ENCODE results near the gene PRDX1.
"Not testable (repeated sequence)": the region's sequence is repeated elsewhere in the genome, so short reads cannot be mapped to it uniquely, and the experiment has no call there.

The PRDX1 gene

GRCh38 chr1:45479039-45479748 lies 42.5 kb downstream of the PRDX1 start:
- ATAC-seq (replicated peaks), result no peak
- no peak overlapping the region for H3K4me3 Mint-ChIP-seq
- peaks cover 8 to 9% of the 10 kb centered on the region in 2 donors for H3K4me1 Mint-ChIP-seq
- H3K27me3 Mint-ChIP-seq, result no peaks in the 10 kb centered on the region
- DNase-seq, result no peak
- H3K9me3 Mint-ChIP-seq, result no peaks in the 10 kb centered on the region
- H3K36me3 Mint-ChIP-seq, result peaks cover 2 to 5% of the 10 kb centered on the region in 2 donors
- no peak overlapping the region for H3K27ac Mint-ChIP-seq

GRCh38 chr1:45478121-45478814 lies 43.4 kb downstream of the PRDX1 start:
- Mint-ChIP-seq H3K27ac (no peak overlapping the region), H3K36me3 (peaks cover 2 to 3% of the 10 kb centered on the region in 2 donors), H3K4me3 (no peak overlapping the region), H3K27me3 (no peaks in the 10 kb centered on the region), H3K4me1 (peaks cover 12% of the 10 kb centered on the region in 2 donors), H3K9me3 (no peaks in the 10 kb centered on the region)
- no peak for DNase-seq
- ATAC-seq (replicated peaks), result no peak

DNA sequence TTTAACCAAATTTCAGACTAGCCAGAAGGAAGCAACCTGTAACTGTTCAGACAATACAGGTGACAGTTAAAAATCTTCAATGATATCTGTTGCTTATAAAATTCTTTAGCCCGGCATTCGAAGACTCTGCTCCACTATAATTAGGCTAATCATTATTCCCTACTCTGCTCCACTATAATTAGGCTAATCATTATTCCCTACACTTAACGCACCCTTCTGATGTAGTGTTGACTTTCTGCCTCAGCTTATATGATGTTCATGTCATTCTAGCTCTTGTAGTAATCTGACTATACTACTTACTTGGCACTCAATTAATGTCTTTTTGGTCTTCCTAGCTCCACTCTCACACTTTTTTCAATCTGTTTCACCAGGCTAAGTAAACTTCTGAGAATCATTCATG lies 44.0 kb downstream of the PRDX1 start:
- ATAC-seq (replicated peaks) (no peak), DNase-seq (no peak)
- H3K4me3 Mint-ChIP-seq, result no peak overlapping the region
- H3K9me3 Mint-ChIP-seq, result no peaks in the 10 kb centered on the region
- peaks cover 15 to 19% of the 10 kb centered on the region in 2 donors for H3K4me1 Mint-ChIP-seq
- H3K27ac Mint-ChIP-seq, result no peak overlapping the region
- H3K36me3 Mint-ChIP-seq, result no peaks in the 10 kb centered on the region
- H3K27me3 Mint-ChIP-seq, result no peaks in the 10 kb centered on the region

DNA sequence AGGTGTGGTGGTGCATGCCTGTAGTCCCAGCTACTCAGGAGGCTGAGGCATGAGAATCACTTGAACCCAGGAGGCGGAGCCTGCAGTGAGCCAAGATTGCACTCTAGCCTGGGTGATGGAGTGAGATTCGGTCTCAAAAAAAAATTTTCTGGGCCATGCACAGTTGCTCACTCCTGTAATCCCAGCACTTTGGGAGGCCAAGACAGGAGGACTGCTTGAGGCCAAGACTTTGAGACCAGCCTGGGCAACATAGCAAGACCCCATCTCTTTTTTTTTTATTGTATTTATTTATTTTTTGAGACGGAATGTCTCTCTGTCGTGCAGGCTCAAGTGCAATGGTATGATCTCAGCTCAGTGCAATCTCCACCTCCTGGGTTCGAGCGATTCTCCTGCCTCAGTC lies 47.5 kb downstream of the PRDX1 start:
- H3K27ac Mint-ChIP-seq; ATAC-seq (replicated peaks); DNase-seq; H3K27me3 Mint-ChIP-seq; H3K36me3 Mint-ChIP-seq; H3K9me3 Mint-ChIP-seq; H3K4me3 Mint-ChIP-seq: not testable (repeated sequence)
- peaks cover 32 to 49% of the 10 kb centered on the region in 2 donors for H3K4me1 Mint-ChIP-seq

- no peak overlapping the region for H3K4me3 Mint-ChIP-seq
Measured at GRCh38 chr1:45473302-45473701, 48.4 kb downstream of the PRDX1 start.

DNA sequence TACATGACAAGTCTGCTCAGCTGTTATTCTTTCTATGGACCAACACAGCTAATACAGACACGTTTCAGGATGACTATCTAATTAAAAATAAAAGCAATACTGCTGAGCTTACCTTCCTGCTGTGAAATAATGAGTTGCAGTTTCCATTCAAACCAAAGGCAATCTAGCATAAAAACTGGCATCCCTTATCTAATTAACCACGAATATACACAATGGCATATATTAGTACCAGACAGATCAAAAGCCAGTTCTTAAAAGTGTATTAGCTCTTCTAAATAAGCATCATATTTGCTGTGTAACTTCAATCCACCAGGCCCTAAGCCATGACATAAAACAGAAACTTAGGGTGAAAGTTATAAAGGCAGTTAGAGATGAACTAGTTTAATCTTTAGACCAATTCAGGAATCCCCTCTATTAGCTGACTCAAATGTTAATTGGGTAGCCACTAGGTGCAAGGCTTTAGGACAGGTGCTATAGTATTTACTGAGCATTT lies 51.3 kb downstream of the PRDX1 start:
- ATAC-seq (replicated peaks), result peak; percentile 55 to 66
- peak overlapping the region; percentile 62 for H3K27ac Mint-ChIP-seq

More at GRCh38 chr1:45473302-45473701, 48.4 kb downstream of the PRDX1 start:
- peaks cover 0 to 2% of the 10 kb centered on the region in 2 donors for H3K36me3 Mint-ChIP-seq
- peaks cover 32 to 49% of the 10 kb centered on the region in 2 donors for H3K4me1 Mint-ChIP-seq
- DNase-seq, result no peak
- peak; percentile 57 to 65 for ATAC-seq (replicated peaks)
- no peak overlapping the region for H3K27ac Mint-ChIP-seq
- no peaks in the 10 kb centered on the region for H3K27me3 Mint-ChIP-seq
- H3K9me3 Mint-ChIP-seq, result no peaks in the 10 kb centered on the region

GRCh38 chr1:45467353-45467752 lies 54.3 kb downstream of the PRDX1 start:
- Mint-ChIP-seq H3K27ac (peak overlapping the region; percentile 59), H3K36me3 (peaks cover 2 to 18% of the 10 kb centered on the region in 2 donors), H3K4me1 (peaks cover 19 to 36% of the 10 kb centered on the region in 2 donors)
- ATAC-seq (replicated peaks) (peak; percentile 81 to 84), DNase-seq (peak; percentile 64)
- not testable (repeated sequence) for H3K27me3 Mint-ChIP-seq, H3K4me3 Mint-ChIP-seq, H3K9me3 Mint-ChIP-seq

More for the DNA sequence above, 51.3 kb downstream of the PRDX1 start:
- Mint-ChIP-seq H3K4me1 (peaks cover 30 to 58% of the 10 kb centered on the region in 2 donors), H3K27me3 (no peaks in the 10 kb centered on the region), H3K9me3 (no peaks in the 10 kb centered on the region), H3K36me3 (peaks cover 2 to 3% of the 10 kb centered on the region in 2 donors), H3K4me3 (peak overlapping the region in 1 of 2 donors; percentile 16)
- no peak for DNase-seq

GRCh38 chr1:45465277-45465676 lies 56.4 kb downstream of the PRDX1 start:
- Mint-ChIP-seq H3K9me3 (no peaks in the 10 kb centered on the region), H3K27ac (no peak overlapping the region), H3K36me3 (peaks cover 0 to 18% of the 10 kb centered on the region in 2 donors), H3K4me1 (peaks cover 14 to 19% of the 10 kb centered on the region in 2 donors), H3K4me3 (no peak overlapping the region), H3K27me3 (no peaks in the 10 kb centered on the region)
- ATAC-seq (replicated peaks) (no peak), DNase-seq (no peak)

Measured in stimulated activated naive B cell treated with anti-CD40 and anti-IgM and Interleukin-4, amounts not matched to agents 10 μg/mL and 1 μg/mL and 100 μg/mL, for 72 hours (primary cell).